ENCODE data around the gene ADAMTS18. TPM values are rescaled to one million over a fixed set of nuclear protein-coding genes. Genes with fewer than 3 reads are reported as not detected.

Gene ADAMTS18
- total and polyA plus RNA-seq, 8 donors, result 0.03 to 0.52 (median 0.14) TPM; not detected in 1

- 43 to 46% methylated on average over 5 of the region's 5 CpGs for WGBS, 2 donors
- no peak for DNase-seq
- intact Hi-C loops (cut with DNase I), result no loop called here
- ATAC-seq, result no peak
- TF ChIP-seq CTCF (IDR thresholded peaks at IDR 0.05), result no peak
- Histone ChIP-seq H3K36me3 (no peaks in the 10 kb centered on the region), H3K27me3 (peaks cover 0 to 4% (median 1%) of the 10 kb centered on the region in 4 donors), H3K4me1 (no peaks in the 10 kb centered on the region), H3K4me3 (no peak overlapping the region), H3K9me3 (no peaks in the 10 kb centered on the region), H3K27ac (no peak overlapping the region)
- no peak for FAIRE-seq
These were observed 22.2 kb upstream of the ADAMTS18 start for GRCh38 chr16:77457046-77457445.

GRCh38 chr16:77452243-77452642 lies 17.4 kb upstream of the ADAMTS18 start:
- no peak overlapping the region for H3K27ac ChIP-seq
- peaks cover 0 to 2% (median 0%) of the 10 kb centered on the region in 4 donors for H3K27me3 ChIP-seq
- 79 to 84% methylated on average over 3 of the region's 3 CpGs for WGBS, 2 donors
- FAIRE-seq (no peak), DNase-seq (no peak), ATAC-seq (no peak)
- no peaks in the 10 kb centered on the region for H3K9me3 ChIP-seq
- H3K36me3 ChIP-seq, result no peaks in the 10 kb centered on the region
- intact Hi-C loops (cut with DNase I), result no loop called here
- no peak overlapping the region for H3K4me3 ChIP-seq
- no peaks in the 10 kb centered on the region for H3K4me1 ChIP-seq
- no peak for TF ChIP-seq CTCF (IDR thresholded peaks at IDR 0.05)

DNA sequence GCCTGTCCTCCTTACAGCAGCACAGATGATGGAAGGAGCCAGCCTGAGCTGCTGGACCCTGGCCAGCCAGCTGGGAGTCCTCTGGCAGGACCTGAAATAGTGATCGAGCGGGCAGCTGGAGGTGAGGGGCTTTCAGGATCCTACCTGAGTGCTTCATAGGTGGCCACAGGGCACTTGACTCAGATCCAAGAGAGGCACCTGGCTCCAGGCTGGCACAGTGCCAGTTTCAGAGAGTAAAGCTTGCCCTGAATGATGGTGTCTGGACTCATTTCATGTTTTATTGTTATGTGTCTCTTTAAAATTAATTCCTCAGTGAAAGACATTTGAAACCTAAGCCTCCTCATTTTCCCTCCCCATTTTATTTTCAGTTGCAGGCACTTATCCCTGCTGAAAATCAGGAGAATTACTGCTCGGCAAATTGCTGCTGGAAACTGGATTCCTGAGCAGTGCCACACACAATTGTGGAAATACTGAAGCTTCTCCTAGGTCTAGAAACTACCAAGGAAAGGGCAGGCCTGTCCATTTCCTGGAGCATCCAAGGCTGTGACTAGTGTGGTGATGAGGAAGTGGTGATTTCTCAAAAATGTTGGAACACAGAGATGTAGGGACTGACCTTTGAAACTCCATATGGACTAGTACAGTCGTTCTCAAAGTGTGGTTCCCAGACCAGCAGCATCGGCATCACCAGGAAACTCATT lies 16.1 kb upstream of the ADAMTS18 start:
- WGBS, 2 donors, result 23 to 28% methylated on average over 5 of the region's 5 CpGs
- peak in 1 of 4 donors; percentile 15 for ATAC-seq

DNA sequence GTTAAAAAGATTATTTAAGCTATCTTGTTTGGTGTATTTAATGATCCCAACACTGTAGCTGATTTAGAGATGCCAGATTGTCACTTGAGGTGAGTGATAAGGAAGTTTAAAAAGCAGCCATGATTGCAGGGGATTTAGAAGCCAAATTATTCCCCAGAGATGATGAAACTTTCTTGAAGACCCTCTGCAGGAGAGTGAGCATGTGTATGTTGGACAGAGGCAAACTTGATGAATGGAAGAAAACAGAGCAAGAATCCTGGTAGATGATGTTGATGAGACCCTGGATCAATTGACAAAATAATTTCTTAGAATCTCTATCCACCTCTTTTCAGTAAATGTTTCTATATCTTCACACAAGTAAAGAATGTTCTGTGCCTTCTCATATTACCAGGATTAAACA lies 14.4 kb upstream of the ADAMTS18 start:
- no peak overlapping the region for H3K27ac ChIP-seq
- FAIRE-seq (no peak), ATAC-seq (no peak), DNase-seq (no peak)
- no peak overlapping the region for H3K4me3 ChIP-seq
- TF ChIP-seq CTCF (IDR thresholded peaks at IDR 0.05), result no peak
- no peaks in the 10 kb centered on the region for H3K36me3 ChIP-seq
- H3K4me1 ChIP-seq, result no peaks in the 10 kb centered on the region
- intact Hi-C loops (cut with DNase I), result no loop called here
- no peaks in the 10 kb centered on the region for H3K27me3 ChIP-seq
- no peaks in the 10 kb centered on the region for H3K9me3 ChIP-seq

More for the DNA sequence above, 16.1 kb upstream of the ADAMTS18 start:
- Histone ChIP-seq H3K27me3 (peaks cover 0 to 2% (median 0%) of the 10 kb centered on the region in 4 donors), H3K4me1 (no peaks in the 10 kb centered on the region), H3K4me3 (no peak overlapping the region), H3K9me3 (no peaks in the 10 kb centered on the region), H3K36me3 (no peaks in the 10 kb centered on the region), H3K27ac (no peak overlapping the region)
- no peak for FAIRE-seq
- intact Hi-C loops (cut with DNase I), result no loop called here
- no peak for TF ChIP-seq CTCF (IDR thresholded peaks at IDR 0.05)
- DNase-seq, result peak in 5 of 6 donors; percentile 2 to 62 (median 25)

GRCh38 chr16:77445324-77445723 lies 10.5 kb upstream of the ADAMTS18 start:
- no peak overlapping the region for H3K27ac ChIP-seq
- H3K4me1 ChIP-seq, result no peaks in the 10 kb centered on the region
- no peak for TF ChIP-seq CTCF (IDR thresholded peaks at IDR 0.05)
- DNase-seq (no peak), ATAC-seq (no peak), FAIRE-seq (no peak)
- 64 to 71% methylated on average over 2 of the region's 2 CpGs for WGBS, 2 donors
- H3K36me3 ChIP-seq, result no peaks in the 10 kb centered on the region
- H3K9me3 ChIP-seq, result no peaks in the 10 kb centered on the region
- no peak overlapping the region for H3K4me3 ChIP-seq
- H3K27me3 ChIP-seq, result peaks cover 0 to 6% (median 0%) of the 10 kb centered on the region in 4 donors
- intact Hi-C loops (cut with DNase I), result no loop called here
